Ureter (tissue), 1 donor: ENCODE data around the gene CCDC88C. TPM values are rescaled to one million over a fixed set of nuclear protein-coding genes. Genes with fewer than 3 reads are reported as not detected.

Experiments used
- DNase-seq: peaks from one replicate; pipeline ENCODE4 v3.0.0-alpha.2; 2020; ENCODE audit warnings: low spot score
- total RNA-seq: library from RNA; stranded (reverse); gene quantifications from one replicate; pipeline ENCODE4 v1.2.4, GENCODE V29; 2023
- donor health status: DM: yes; HTN: yes; CAD: no.

The CCDC88C gene
- total RNA-seq, 1 donor from 2014 or later = 49.0 TPM

GRCh38 chr14:91346838-91347173 lies 70.8 kb downstream of the CCDC88C start:
- no peak for DNase-seq

- DNase-seq = no peak
Measured at GRCh38 chr14:91344096-91344495, 73.5 kb downstream of the CCDC88C start.

- no peak for DNase-seq
Measured at GRCh38 chr14:91343051-91343450, 74.6 kb downstream of the CCDC88C start.

- no peak for DNase-seq
Measured at GRCh38 chr14:91342206-91342760, 75.3 kb downstream of the CCDC88C start.

- DNase-seq = no peak
Measured at GRCh38 chr14:91341751-91342154, 75.9 kb downstream of the CCDC88C start.

GRCh38 chr14:91341334-91341733 lies 76.3 kb downstream of the CCDC88C start:
- no peak for DNase-seq

- DNase-seq = no peak
Measured at GRCh38 chr14:91339671-91340369, 77.8 kb downstream of the CCDC88C start.

- no peak for DNase-seq
Measured at GRCh38 chr14:91339076-91339475, 78.5 kb downstream of the CCDC88C start.

- no peak for DNase-seq
Measured at GRCh38 chr14:91338379-91338778, 79.2 kb downstream of the CCDC88C start.

- no peak for DNase-seq
Measured at GRCh38 chr14:91337699-91338335, 79.8 kb downstream of the CCDC88C start.

- DNase-seq = no peak
Measured at GRCh38 chr14:91336093-91336450, 81.5 kb downstream of the CCDC88C start.

GRCh38 chr14:91335191-91336092 lies 82.2 kb downstream of the CCDC88C start:
- DNase-seq = no peak

- DNase-seq = no peak
Measured at GRCh38 chr14:91333650-91334039, 84.0 kb downstream of the CCDC88C start.

GRCh38 chr14:91332986-91333649 lies 84.5 kb downstream of the CCDC88C start:
- no peak for DNase-seq

GRCh38 chr14:91332171-91332985 lies 85.2 kb downstream of the CCDC88C start:
- no peak for DNase-seq

GRCh38 chr14:91331721-91332120 lies 85.9 kb downstream of the CCDC88C start:
- no peak for DNase-seq

GRCh38 chr14:91330856-91331255 lies 86.8 kb downstream of the CCDC88C start:
- DNase-seq = no peak

- DNase-seq = no peak
Measured at GRCh38 chr14:91330096-91330696, 87.4 kb downstream of the CCDC88C start.

- no peak for DNase-seq
Measured at GRCh38 chr14:91329486-91330014, 88.1 kb downstream of the CCDC88C start.

- no peak for DNase-seq
Measured at GRCh38 chr14:91328313-91329050, 89.1 kb downstream of the CCDC88C start.
